Fibroblast of lung (primary cell): ENCODE data around the gene TACC2. TPM values are rescaled to one million over a fixed set of nuclear protein-coding genes. Genes with fewer than 3 reads are reported as not detected.

ENCODE experiments used
- DNase-seq, 2 donors: peaks; one replicate each; pipeline versions ENCODE4 v3.0.0 to v3.0.0-alpha.2; 2010; ENCODE audit warnings: low read depth in 2 of 2
- H2AFZ ChIP-seq: 2 replicates; pipeline ENCODE4 v1.5.1; 2012; ENCODE audit warnings: low read length, control low read depth, inconsistent platforms
- H3K27ac ChIP-seq: 2 replicates; pipeline ENCODE4 v1.5.1; 2011; ENCODE audit warnings: low read length, control low read depth; ENCODE audit not compliant: insufficient read depth
- H3K27me3 ChIP-seq: 2 replicates; pipeline ENCODE4 v1.5.1; 2011; ENCODE audit warnings: mild to moderate bottlenecking, low read length; ENCODE audit not compliant: control insufficient read depth, insufficient read depth
- H3K36me3 ChIP-seq: 2 replicates; pipeline ENCODE4 v1.5.1; 2011; ENCODE audit warnings: low read length; ENCODE audit not compliant: control insufficient read depth, insufficient read depth
- H3K4me1 ChIP-seq: 2 replicates; pipeline ENCODE4 v1.5.1; 2011; ENCODE audit warnings: low read length; ENCODE audit not compliant: control insufficient read depth, insufficient read depth; ENCODE audit errors: extremely low read depth
- H3K4me2 ChIP-seq: 2 replicates; pipeline ENCODE4 v1.5.1; 2011; ENCODE audit warnings: low read length, control low read depth; ENCODE audit not compliant: insufficient read depth; ENCODE audit errors: extremely low read depth
- H3K4me3 ChIP-seq, 4 experiments: fragments of 200-600 bp in 1 of 4; sonication (generic) in 1 of 4; replicated peaks in 1 of 4; 2 replicates each; pipeline ENCODE4 v1.5.1; 2011 to 2016; ENCODE audit warnings: low read length in 4 of 4, low read depth in 3 of 4, mild to moderate bottlenecking in 3 of 4, control low read depth in 2 of 4, inconsistent platforms in 1 of 4, mixed read lengths in 1 of 4; ENCODE audit not compliant: insufficient read depth in 1 of 4; ENCODE audit errors: control extremely low read depth in 1 of 4
- H3K79me2 ChIP-seq: 2 replicates; pipeline ENCODE4 v1.5.1; 2012; ENCODE audit warnings: mild to moderate bottlenecking, low read length, inconsistent platforms; ENCODE audit not compliant: control insufficient read depth, insufficient read depth
- H3K9ac ChIP-seq: 2 replicates; pipeline ENCODE4 v1.5.1; 2011; ENCODE audit warnings: mild to moderate bottlenecking, low read length, control low read depth; ENCODE audit not compliant: insufficient read depth
- H3K9me3 ChIP-seq: 2 replicates; pipeline ENCODE4 v1.5.1; 2012; ENCODE audit warnings: low read depth, low read length; ENCODE audit not compliant: control insufficient read depth, insufficient read depth
- H4K20me1 ChIP-seq: 2 replicates; pipeline ENCODE4 v1.5.1; 2011; ENCODE audit warnings: low read length; ENCODE audit not compliant: control insufficient read depth, insufficient read depth; ENCODE audit errors: extremely low read depth
- EZH2 ChIP-seq: IDR thresholded peaks from 2 replicates; pipeline ENCODE4 v1.5.1; 2012; ENCODE audit warnings: low read length, control low read depth, mild to moderate bottlenecking; ENCODE audit errors: missing control alignments
- polyA plus RNA-seq, 2 donors: library from polyadenylated mRNA; depleted of rRNA in 1 of 2; stranded (reverse) in 1 of 2; unstranded in 1 of 2; fragments of >200 nt; gene quantifications; 2 replicates each; pipeline ENCODE4 v1.2.1, GENCODE V29; 2011 to 2012; ENCODE audit warnings: missing spikeins in 1 of 2
- total RNA-seq: library from RNA; depleted of rRNA; stranded (reverse); fragments of >200 nt; gene quantifications from 2 replicates; pipeline ENCODE4 v1.2.1, GENCODE V29; 2014
- TF ChIP-seq, protein P1 (sequence below), 2 donors: IDR thresholded peaks in 1 of 2; conservative IDR thresholded peaks in 1 of 2; 1 replicate in 1 of 2; 2 replicates in 1 of 2; pipeline ENCODE4 v1.5.1; 2011 to 2012; ENCODE audit warnings: low read length in 2 of 2, control low read depth in 1 of 2, inconsistent platforms in 1 of 2, low read depth in 1 of 2, mild to moderate bottlenecking in 1 of 2

Gene TACC2
- total and polyA plus RNA-seq, 2 donors (not counting 1 experiment from before 2014, with no cell fraction given): 7.6 to 13.0 TPM

DNA sequence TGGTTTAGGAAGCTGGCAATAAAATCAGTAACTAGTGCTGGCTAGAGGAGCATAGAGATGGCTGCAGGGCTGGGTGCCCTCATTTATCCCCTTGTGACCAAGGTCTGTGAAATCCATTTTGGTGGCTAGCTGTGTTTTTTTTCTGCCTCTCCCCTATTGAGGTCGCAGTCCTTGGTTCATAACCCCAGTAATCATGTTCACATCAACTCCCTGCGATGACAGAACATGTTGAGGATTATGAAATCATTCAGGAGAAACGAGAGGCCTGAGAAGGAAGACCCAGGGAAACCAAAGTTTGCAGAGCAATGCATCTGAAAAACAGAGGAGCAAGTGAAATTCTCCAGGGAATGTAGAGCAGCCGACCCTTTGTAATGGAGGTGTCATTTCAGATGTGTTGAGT, 126.9 kb downstream of the TACC2 start:
- Histone ChIP-seq H3K4me3 (peak overlapping the region in 1 of 4 experiments; percentile 85), H4K20me1 (no peaks in the 10 kb centered on the region), H3K9ac (no peak overlapping the region), H3K27ac (peak overlapping the region; percentile 9), H3K27me3 (no peaks in the 10 kb centered on the region), H3K4me1 (peaks cover 16% of the 10 kb centered on the region), H3K36me3 (no peaks in the 10 kb centered on the region), H3K4me2 (no peak overlapping the region), H3K9me3 (no peaks in the 10 kb centered on the region), H2AFZ (no peak overlapping the region), H3K79me2 (peaks cover 49% of the 10 kb centered on the region)
- peak in 1 of 2 donors; percentile 40 for DNase-seq
- TF ChIP-seq, protein P1, sequence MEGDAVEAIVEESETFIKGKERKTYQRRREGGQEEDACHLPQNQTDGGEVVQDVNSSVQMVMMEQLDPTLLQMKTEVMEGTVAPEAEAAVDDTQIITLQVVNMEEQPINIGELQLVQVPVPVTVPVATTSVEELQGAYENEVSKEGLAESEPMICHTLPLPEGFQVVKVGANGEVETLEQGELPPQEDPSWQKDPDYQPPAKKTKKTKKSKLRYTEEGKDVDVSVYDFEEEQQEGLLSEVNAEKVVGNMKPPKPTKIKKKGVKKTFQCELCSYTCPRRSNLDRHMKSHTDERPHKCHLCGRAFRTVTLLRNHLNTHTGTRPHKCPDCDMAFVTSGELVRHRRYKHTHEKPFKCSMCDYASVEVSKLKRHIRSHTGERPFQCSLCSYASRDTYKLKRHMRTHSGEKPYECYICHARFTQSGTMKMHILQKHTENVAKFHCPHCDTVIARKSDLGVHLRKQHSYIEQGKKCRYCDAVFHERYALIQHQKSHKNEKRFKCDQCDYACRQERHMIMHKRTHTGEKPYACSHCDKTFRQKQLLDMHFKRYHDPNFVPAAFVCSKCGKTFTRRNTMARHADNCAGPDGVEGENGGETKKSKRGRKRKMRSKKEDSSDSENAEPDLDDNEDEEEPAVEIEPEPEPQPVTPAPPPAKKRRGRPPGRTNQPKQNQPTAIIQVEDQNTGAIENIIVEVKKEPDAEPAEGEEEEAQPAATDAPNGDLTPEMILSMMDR (conservative IDR thresholded peaks at IDR 0.05 in 1 of 2, IDR thresholded peaks at IDR 0.05 in 1 of 2; ENCODE audit: low read depth in 1 of 2, low read length in 2 of 2): no peak
- no peak for TF ChIP-seq EZH2

DNA sequence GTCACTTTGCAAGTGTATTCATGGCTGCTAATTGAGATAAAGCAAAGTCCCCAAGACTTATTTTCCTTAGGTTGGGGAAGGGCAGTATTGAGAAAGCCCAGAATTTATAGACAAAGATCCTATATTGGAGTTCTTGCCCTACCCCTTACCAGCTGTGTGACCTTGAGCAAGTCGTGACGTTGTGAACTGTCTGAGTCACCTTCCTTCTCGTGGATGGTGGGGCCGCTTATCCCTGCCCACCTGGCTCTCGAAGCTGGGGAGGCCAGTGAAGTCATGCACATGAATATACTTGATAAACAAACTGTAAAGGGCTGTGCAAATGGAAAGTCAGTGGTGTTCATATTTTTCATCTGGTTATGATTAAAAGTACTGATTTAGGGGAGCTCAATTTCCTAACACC, 127.4 kb downstream of the TACC2 start:
- Histone ChIP-seq H3K36me3 (no peaks in the 10 kb centered on the region), H3K27ac (peak overlapping the region; percentile 30), H3K4me3 (no peak overlapping the region), H3K4me1 (peaks cover 16% of the 10 kb centered on the region), H3K9me3 (no peaks in the 10 kb centered on the region), H2AFZ (no peak overlapping the region), H3K4me2 (peak overlapping the region; percentile 61), H4K20me1 (no peaks in the 10 kb centered on the region), H3K79me2 (peaks cover 49% of the 10 kb centered on the region), H3K9ac (no peak overlapping the region), H3K27me3 (no peaks in the 10 kb centered on the region)
- no peak for TF ChIP-seq EZH2
- peak; percentile 79 to 85 for DNase-seq

DNA sequence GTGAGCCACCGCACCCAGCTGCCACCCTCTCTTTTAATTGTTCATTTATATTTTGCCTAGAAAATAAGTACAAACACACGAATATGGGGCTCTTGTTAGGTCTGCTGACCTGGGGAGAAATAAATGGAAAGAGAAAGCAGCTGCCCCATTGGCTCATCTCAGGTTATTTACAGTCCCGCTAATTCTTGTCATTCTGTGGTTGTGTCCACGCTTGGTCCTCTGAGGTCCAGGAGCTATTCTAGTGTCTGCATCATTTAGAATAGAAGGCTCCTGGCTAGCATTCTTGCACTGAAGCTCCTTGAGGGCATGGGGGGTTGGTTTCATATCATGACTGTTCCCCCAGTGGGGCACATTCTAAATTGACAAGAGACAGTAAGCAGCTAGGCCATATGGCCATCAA, 128.5 kb downstream of the TACC2 start:
- H3K27me3 ChIP-seq: no peaks in the 10 kb centered on the region
- no peak overlapping the region for H2AFZ ChIP-seq
- no peak overlapping the region for H3K4me2 ChIP-seq
- DNase-seq: no peak
- H4K20me1 ChIP-seq: no peaks in the 10 kb centered on the region
- no peaks in the 10 kb centered on the region for H3K9me3 ChIP-seq
- TF ChIP-seq, protein P1 (conservative IDR thresholded peaks at IDR 0.05 in 1 of 2, IDR thresholded peaks at IDR 0.05 in 1 of 2; ENCODE audit: low read depth in 1 of 2, low read length in 2 of 2): no peak
- no peak for TF ChIP-seq EZH2
- H3K36me3 ChIP-seq: no peaks in the 10 kb centered on the region
- no peak overlapping the region for H3K27ac ChIP-seq
- no peak overlapping the region for H3K9ac ChIP-seq
- peaks cover 53% of the 10 kb centered on the region for H3K79me2 ChIP-seq
- no peak overlapping the region for H3K4me3 ChIP-seq
- peaks cover 12% of the 10 kb centered on the region for H3K4me1 ChIP-seq
